IMR-90 (cell line): ENCODE measurements around the gene DNAJC6. TPM values are rescaled to one million over a fixed set of nuclear protein-coding genes. Genes with fewer than 3 reads are reported as not detected.

Source experiments
- ATAC-seq: fragments of 200-7000 bp; cut with Tn5 transposase; 2 replicates; pipeline ENCODE4 v1.9.1; 2020; ENCODE audit warnings: low read depth, mild to moderate bottlenecking, moderate library complexity
- BruUV-seq: library from RNA; stranded (reverse); fragments of 400-500 nt; replicated peaks from 2 replicates; lab custom pipeline; 2021; lab: Mats Ljungman, UMichigan
- CTCF ChIA-PET: fragments of 300-600 bp; formaldehyde crosslinking; extraction: SDS; loops from one replicate; lab custom pipeline; 2021; ENCODE audit warnings: antibody characterized with exemption; lab: Yijun Ruan, JAX
- POLR2A ChIA-PET: fragments of 300-600 bp; sonication (Branson Sonifier 250); formaldehyde crosslinking; loops from one replicate; lab custom pipeline; 2022; ENCODE audit warnings: antibody characterized with exemption; ENCODE audit not compliant: unreplicated experiment; lab: Charles Lee
- DNase-seq: peaks from one replicate; pipeline ENCODE4 v3.0.0; 2013
- H2AFZ ChIP-seq: replicated peaks from 2 replicates; pipeline ENCODE3; 2013; ENCODE audit warnings: low read length, mild to moderate bottlenecking; ENCODE audit not compliant: poor library complexity
- H2AK5ac ChIP-seq: 2 replicates; pipeline ENCODE4 v1.6.1; 2013; ENCODE audit warnings: low read depth, low read length, inconsistent platforms
- H2AK9ac ChIP-seq: replicated peaks from 2 replicates; pipeline ENCODE3; 2013; ENCODE audit warnings: mild to moderate bottlenecking, low read depth, low read length, moderate library complexity; ENCODE audit not compliant: poor library complexity
- H2BK120ac ChIP-seq: 2 replicates; pipeline ENCODE4 v1.6.1; 2013; ENCODE audit warnings: low read depth, low read length, inconsistent platforms
- H2BK15ac ChIP-seq: 3 replicates; pipeline ENCODE4 v1.6.1; 2013; ENCODE audit warnings: low read depth, low read length, inconsistent platforms
- H2BK20ac ChIP-seq: 2 replicates; pipeline ENCODE4 v1.6.1; 2013; ENCODE audit warnings: low read depth, mild to moderate bottlenecking, inconsistent platforms, low read length, moderate library complexity
- H2BK5ac ChIP-seq: 2 replicates; pipeline ENCODE4 v1.6.1; 2013; ENCODE audit warnings: mild to moderate bottlenecking, low read depth, low read length, inconsistent platforms; ENCODE audit not compliant: poor library complexity, severe bottlenecking
- H3K14ac ChIP-seq: replicated peaks from 2 replicates; pipeline ENCODE4 v1.6.1; 2013; ENCODE audit warnings: low read depth, low read length, inconsistent platforms
- H3K18ac ChIP-seq: 2 replicates; pipeline ENCODE4 v1.6.1; 2013; ENCODE audit warnings: low read depth, low read length, control low read depth
- H3K23ac ChIP-seq: 2 replicates; pipeline ENCODE4 v1.6.1; 2013; ENCODE audit warnings: low read depth, low read length, inconsistent platforms
- H3K27ac ChIP-seq: 2 replicates; pipeline ENCODE4 v1.5.1; 2013; ENCODE audit warnings: mild to moderate bottlenecking, control low read depth, low read length; ENCODE audit not compliant: insufficient read depth
- H3K27me3 ChIP-seq: 2 replicates; pipeline ENCODE4 v1.6.1; 2013; ENCODE audit warnings: low read length; ENCODE audit not compliant: control insufficient read depth, insufficient read depth
- H3K36me3 ChIP-seq: 2 replicates; pipeline ENCODE4 v1.6.1; 2013; ENCODE audit warnings: low read length, mixed read lengths; ENCODE audit not compliant: control insufficient read depth, insufficient read depth
- H3K4ac ChIP-seq: 2 replicates; pipeline ENCODE4 v1.6.1; 2013; ENCODE audit warnings: low read depth, low read length, inconsistent platforms
- H3K4me1 ChIP-seq: 2 replicates; pipeline ENCODE4 v1.6.1; 2013; ENCODE audit warnings: low read length, mixed read lengths; ENCODE audit not compliant: control insufficient read depth, insufficient read depth
- H3K4me2 ChIP-seq: 2 replicates; pipeline ENCODE4 v1.6.1; 2013; ENCODE audit warnings: low read depth, mild to moderate bottlenecking, control low read depth, low read length, moderate library complexity
- H3K4me3 ChIP-seq: 2 replicates; pipeline ENCODE4 v1.5.1; 2013; ENCODE audit warnings: low read depth, mild to moderate bottlenecking, control low read depth, low read length, moderate library complexity; ENCODE audit not compliant: insufficient read depth
- H3K56ac ChIP-seq: 2 replicates; pipeline ENCODE4 v1.6.1; 2013; ENCODE audit warnings: low read length, inconsistent platforms; ENCODE audit not compliant: insufficient read depth; ENCODE audit errors: extremely low read depth
- H3K79me1 ChIP-seq, 2 experiments: 2 replicates each; pipeline ENCODE4 v1.6.1; 2013; ENCODE audit warnings: low read length in 2 of 2, inconsistent platforms in 1 of 2, low read depth in 1 of 2
- H3K9ac ChIP-seq: 2 replicates; pipeline ENCODE4 v1.6.1; 2013; ENCODE audit warnings: low read depth, low read length, control low read depth
- H3K9me1 ChIP-seq: 2 replicates; pipeline ENCODE4 v1.6.1; 2013; ENCODE audit warnings: low read length, inconsistent platforms; ENCODE audit not compliant: insufficient read depth
- H3K9me3 ChIP-seq: 2 replicates; pipeline ENCODE4 v1.6.1; 2013; ENCODE audit warnings: low read length; ENCODE audit not compliant: control insufficient read depth, insufficient read depth
- H4K20me1 ChIP-seq: 2 replicates; pipeline ENCODE4 v1.6.1; 2013; ENCODE audit warnings: low read length, inconsistent platforms; ENCODE audit not compliant: insufficient read depth
- H4K5ac ChIP-seq: 2 replicates; pipeline ENCODE4 v1.6.1; 2013; ENCODE audit warnings: mild to moderate bottlenecking, low read depth, low read length, control low read depth
- H4K8ac ChIP-seq, 2 experiments: 2 replicates each; pipeline ENCODE4 v1.6.1; 2013; ENCODE audit warnings: low read depth in 2 of 2, low read length in 2 of 2, control low read depth in 1 of 2, inconsistent platforms in 1 of 2
- H4K91ac ChIP-seq: 2 replicates; pipeline ENCODE4 v1.6.1; 2013; ENCODE audit warnings: low read depth, low read length, inconsistent platforms; ENCODE audit not compliant: insufficient read depth
- BHLHE40 ChIP-seq: fragments of 150-350 bp; IDR thresholded peaks from 2 replicates; pipeline ENCODE4 v1.6.1; 2016; ENCODE audit warnings: mild to moderate bottlenecking, low read depth, low read length
- CEBPB ChIP-seq: IDR thresholded peaks from 2 replicates; pipeline ENCODE4 v1.6.1; 2012; ENCODE audit warnings: low read depth, low read length, improper control_type of control experiment
- FOS ChIP-seq: fragments of 150-350 bp; IDR thresholded peaks from 2 replicates; pipeline ENCODE4 v1.6.1; 2016; ENCODE audit warnings: low read depth, low read length
- RAD21 ChIP-seq: IDR thresholded peaks from 2 replicates; pipeline ENCODE4 v1.6.1; 2012; ENCODE audit warnings: low read length, improper control_type of control experiment
- SMC3 ChIP-seq: fragments of 150-350 bp; IDR thresholded peaks from 2 replicates; pipeline ENCODE4 v1.6.1; 2016; ENCODE audit warnings: low read depth, mild to moderate bottlenecking, antibody characterized with exemption, low read length, moderate library complexity
- WGBS, 2 experiments: methylation state at CpG; one replicate each; pipeline versions ENCODE4 v1.1.5 to v1.1.7; 2013; ENCODE audit warnings: missing lambda C conversion rate in 2 of 2; ENCODE audit not compliant: insufficient read length in 1 of 2; ENCODE audit errors: extremely low coverage in 2 of 2; 5-methylcytosine and 5-hydroxymethylcytosine counted together
- dilution Hi-C: fragments of 300-500 bp; cut with HindIII; formaldehyde crosslinking; loops from one replicate; pipeline ENCODE4 v1.14.3; 2018; ENCODE audit warnings: low sequenced_read_pairs; ENCODE audit not compliant: unreplicated experiment
- in situ Hi-C: fragments of 300-500 bp; cut with MboI; formaldehyde crosslinking; loops from 3 replicates; pipeline ENCODE4 v1.14.3; 2019; ENCODE audit warnings: low sequenced_read_pairs, inconsistent platforms, mixed read lengths
- intact Hi-C: fragments of 100-400 bp; cut with micrococcal nuclease; formaldehyde crosslinking; loops from 2 replicates; pipeline ENCODE4 v1.10.0; 2022
- polyA plus RNA-seq, 3 experiments: library from polyadenylated mRNA; depleted of rRNA; stranded (reverse); fragments of >200 nt; gene quantifications; 2 replicates each; pipeline ENCODE4 v1.2.3, GENCODE V29; 2012; ENCODE audit warnings: low replicate concordance in 1 of 3
- total RNA-seq: library from RNA; depleted of rRNA; stranded (reverse); fragments of >200 nt; gene quantifications from 2 replicates; pipeline ENCODE4 v1.2.3, GENCODE V29; 2012

The DNAJC6 gene
- total and polyA plus RNA-seq, 2 of the 4 experiments (the other 2 are of a cell fraction) = 0.05 to 0.18 TPM

- CTCF ChIA-PET = interaction anchor here (1.2 kb wide), 1 partner anchor 11 kb away, joined by 5 read pairs; no protein-coding TSS in a partner anchor
- Histone ChIP-seq H2AK5ac (no peak overlapping the region), H3K4me2 (no peak overlapping the region), H3K9me1 (peaks cover 19% of the 10 kb centered on the region), H4K91ac (peak overlapping the region; percentile 39; the same call in 1 of the 2 replicates), H4K5ac (no peak overlapping the region; the same call in 1 of the 2 replicates), H3K14ac (no peak overlapping the region), H3K56ac (no peak overlapping the region), H2BK120ac (peak overlapping the region; percentile 46; the same call in 1 of the 2 replicates), H3K4me1 (peaks cover 20% of the 10 kb centered on the region), H2AK9ac (no peak overlapping the region), H3K4ac (no peak overlapping the region; the same call in 1 of the 2 replicates), H3K18ac (no peak overlapping the region), H4K8ac (peak overlapping the region in 1 of 2 experiments; percentile 7; a peak in 1 of 4 replicates), H3K27me3 (no peaks in the 10 kb centered on the region), H2AFZ (no peak overlapping the region), H3K23ac (no peak overlapping the region), H3K27ac (no peak overlapping the region), H3K36me3 (peaks cover 18% of the 10 kb centered on the region), H3K4me3 (no peak overlapping the region), H3K9me3 (no peaks in the 10 kb centered on the region), H2BK5ac (peak overlapping the region; percentile 78), H3K9ac (no peak overlapping the region), H3K79me1 (peaks cover 33 to 49% of the 10 kb centered on the region in 2 experiments), H4K20me1 (peaks cover 3% of the 10 kb centered on the region; the same call in 1 of the 2 replicates), H2BK20ac (peak overlapping the region; percentile 62; the same call in 1 of the 2 replicates), H2BK15ac (no peak overlapping the region)
- ATAC-seq (no peak), DNase-seq (peak; percentile 88)
- POLR2A ChIA-PET = no interaction called here
- dilution Hi-C loops (no loop called here), in situ Hi-C loops (loop anchor here (10.0 kb wide), 3 partner anchors 359 to 1021 kb away; no protein-coding TSS in a partner anchor), intact Hi-C loops (loop anchor here (5.0 kb wide), 2 partner anchors 172 to 523 kb away; no protein-coding TSS in a partner anchor)
- no CpG with 5 or more reads among the region's 2 CpGs for WGBS, 2 experiments
- BruUV-seq = no TSS peak
- TF ChIP-seq RAD21 = no peak
- TF ChIP-seq FOS = 0 out of 2 replicates have a peak, but pooled peaks have one; percentile 43
- TF ChIP-seq BHLHE40 = no peak
- TF ChIP-seq CEBPB = peak; percentile 62; the same call in 1 of the 2 replicates
- no peak for TF ChIP-seq SMC3
These were observed 114.7 kb downstream of the DNAJC6 start for GRCh38 chr1:65423884-65424572.
